Measurements from ENCODE around the gene RNF121.

RNF121 gene

DNA sequence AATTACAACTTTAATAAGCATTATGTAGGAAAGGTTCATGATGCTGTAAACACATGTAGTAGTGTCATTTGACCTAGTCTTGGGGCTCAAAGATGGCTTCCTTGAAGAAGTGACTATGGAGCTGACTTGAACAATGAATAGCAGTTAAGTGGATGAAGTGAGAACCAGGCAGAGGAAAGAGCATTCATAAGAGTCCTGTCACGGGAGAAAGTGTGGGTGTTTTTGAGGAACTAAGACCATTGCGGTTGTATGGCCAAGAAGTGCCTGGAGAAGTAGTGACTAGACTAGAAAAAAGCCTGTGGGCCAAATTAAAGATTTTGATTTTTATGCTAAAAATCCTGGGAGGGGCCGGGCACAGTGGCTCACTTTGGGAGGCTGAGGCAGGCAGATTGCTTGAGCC is 62.6 kb downstream of the RNF121 start:
- DNase-seq, result no peak

DNA sequence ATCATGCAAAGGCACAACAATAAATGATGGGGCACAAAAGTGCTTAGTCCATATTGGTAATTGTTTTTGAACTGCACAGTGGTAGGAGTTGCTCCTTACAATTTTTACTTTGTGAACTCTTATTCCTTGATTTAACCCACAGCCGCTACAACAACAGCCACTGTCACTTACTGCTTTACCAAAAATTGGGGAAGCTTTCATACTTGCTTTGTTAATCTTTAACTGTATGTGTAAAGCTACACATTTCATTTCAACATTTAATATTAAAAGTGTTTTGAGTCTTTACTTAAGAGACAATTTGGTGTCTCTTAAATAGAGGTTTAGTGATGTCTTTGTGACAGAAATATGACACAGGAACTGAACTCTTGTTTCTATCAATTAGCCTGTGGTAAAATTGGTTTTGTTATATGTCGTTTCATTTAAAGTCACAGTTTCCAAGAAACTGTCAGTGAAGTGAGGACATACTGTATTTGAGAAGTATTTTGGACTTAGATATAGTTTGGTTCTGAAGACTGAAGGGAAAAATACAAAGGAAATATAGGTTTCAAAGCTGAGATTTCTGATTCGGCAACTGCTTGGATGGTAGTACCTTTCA is 63.4 kb downstream of the RNF121 start:
- DNase-seq, result no peak

DNA sequence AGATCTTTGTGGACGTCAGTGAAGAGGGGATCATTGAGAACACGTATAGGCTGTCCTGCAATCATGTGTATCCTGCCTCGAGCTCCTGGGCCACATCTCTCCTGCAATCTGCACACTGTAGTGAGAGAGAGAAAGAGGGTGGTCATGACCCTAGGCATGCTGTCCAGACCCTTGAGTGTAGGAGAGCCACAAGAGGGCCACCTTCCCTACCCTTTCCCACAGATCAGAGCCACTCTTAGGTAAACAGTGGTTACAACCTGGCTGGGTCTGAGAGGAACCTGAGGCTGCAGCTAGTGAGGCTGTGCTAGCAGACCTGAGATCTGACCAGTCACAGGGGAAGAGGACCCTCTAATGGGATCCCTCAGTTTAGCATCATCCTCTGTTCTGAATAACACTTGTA is 65.9 kb downstream of the RNF121 start:
- DNase-seq, result no peak

DNA sequence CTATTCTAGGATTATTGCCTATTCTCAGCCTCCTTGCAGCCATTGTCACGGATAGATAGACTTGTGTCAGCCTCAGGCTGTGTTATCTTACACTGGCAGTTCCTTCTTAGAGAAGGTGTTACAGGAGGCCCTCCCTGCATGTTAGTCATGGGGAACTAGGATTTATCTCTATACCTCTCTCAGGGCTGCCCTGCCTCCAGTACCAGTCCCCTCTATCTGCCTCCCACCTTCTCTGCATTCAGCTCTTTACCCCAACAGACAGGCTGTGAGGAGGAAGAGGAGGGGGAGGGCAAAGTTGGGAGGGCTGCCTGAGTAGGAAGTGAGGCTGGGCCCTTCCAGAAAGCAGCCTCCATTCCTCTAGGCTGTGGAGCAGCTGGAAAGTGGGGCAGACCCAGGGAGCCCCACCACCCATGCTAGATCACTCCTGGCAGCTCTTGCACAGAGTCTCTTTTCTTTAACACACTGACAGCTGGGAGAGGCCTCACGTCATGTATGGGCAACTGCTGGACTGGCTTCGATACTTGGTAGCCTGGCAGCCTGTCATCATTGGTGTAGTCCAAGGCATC is 67.0 kb downstream of the RNF121 start:
- DNase-seq, result no peak

DNA sequence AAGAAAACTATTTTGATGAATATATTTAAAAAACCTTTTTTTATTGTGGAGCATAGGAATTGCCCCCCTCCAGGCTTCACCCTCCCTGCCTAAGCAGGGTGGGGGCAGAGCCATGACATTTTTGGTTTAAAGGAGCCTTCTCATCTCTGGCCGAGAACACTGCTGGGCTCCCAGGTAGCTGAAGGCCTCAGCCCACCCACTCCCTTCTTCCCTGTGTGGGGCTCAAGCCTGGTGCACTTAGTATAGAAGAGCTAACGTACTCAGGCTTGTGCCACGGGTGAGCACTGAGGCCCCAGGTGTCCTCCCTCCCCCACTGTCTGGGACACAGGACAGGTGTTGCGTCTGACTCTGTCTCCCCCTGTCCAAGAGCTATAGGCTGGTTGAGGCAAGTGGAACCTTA is 67.7 kb downstream of the RNF121 start:
- DNase-seq, result no peak

DNA sequence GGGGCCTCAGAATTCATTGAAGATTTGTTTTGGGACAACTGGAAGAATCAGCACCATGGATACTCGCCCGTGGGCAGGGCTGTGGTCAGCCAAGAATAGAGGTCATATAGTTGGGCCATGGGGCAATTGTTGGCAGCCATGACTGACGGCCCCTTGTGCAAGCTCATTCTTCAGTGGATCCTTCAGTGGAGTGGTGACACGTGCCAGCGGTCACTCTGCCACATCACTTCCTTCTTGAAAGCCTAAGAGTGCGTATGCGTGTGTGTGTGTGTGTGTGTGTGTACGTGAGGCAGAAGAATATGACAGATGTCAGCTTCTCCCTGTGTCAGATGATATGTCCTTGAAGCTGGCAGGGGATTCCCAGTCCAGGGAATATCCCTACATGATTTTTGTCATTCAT is 68.1 kb downstream of the RNF121 start:
- DNase-seq, result no peak

DNA sequence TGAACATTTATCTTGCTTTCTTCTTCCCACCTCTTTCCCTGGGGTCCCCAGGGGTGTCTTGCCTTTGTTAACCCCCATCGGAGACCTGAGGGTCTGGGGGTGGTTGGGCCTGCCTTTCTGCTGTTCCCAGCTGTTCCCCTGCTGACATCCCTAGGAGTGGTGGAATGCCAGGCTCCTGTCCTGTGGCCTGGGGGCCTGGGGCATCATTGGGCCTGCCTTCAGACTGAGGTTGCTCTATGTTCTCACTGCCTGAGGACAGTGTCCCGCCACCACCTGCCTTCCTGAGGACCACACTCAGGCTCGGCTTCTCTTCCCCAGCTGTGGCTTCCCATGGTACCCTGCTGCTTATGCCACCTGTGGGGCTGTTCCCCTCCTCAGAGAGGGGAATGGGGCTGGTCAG is 68.7 kb downstream of the RNF121 start:
- DNase-seq, result no peak

DNA sequence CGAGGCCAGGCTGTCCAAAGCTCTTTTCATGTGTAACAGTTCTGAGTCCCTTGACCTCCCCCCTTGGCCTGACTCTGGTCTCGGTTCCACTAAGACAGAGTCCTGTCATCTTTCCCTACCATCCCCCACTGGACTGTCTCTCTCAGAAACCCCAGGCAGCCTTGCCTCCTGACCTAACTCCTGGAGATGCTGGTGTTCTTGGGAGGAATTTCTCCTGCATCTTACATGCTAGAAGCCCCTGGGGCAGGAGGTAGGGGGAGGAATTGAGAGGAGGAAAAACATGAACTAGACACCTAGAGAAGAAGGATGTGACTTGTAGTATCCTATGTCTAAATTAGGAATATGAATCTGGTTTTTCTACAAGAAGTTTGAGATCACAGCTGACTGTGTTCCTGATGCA is 69.2 kb downstream of the RNF121 start:
- no peak for DNase-seq

DNA sequence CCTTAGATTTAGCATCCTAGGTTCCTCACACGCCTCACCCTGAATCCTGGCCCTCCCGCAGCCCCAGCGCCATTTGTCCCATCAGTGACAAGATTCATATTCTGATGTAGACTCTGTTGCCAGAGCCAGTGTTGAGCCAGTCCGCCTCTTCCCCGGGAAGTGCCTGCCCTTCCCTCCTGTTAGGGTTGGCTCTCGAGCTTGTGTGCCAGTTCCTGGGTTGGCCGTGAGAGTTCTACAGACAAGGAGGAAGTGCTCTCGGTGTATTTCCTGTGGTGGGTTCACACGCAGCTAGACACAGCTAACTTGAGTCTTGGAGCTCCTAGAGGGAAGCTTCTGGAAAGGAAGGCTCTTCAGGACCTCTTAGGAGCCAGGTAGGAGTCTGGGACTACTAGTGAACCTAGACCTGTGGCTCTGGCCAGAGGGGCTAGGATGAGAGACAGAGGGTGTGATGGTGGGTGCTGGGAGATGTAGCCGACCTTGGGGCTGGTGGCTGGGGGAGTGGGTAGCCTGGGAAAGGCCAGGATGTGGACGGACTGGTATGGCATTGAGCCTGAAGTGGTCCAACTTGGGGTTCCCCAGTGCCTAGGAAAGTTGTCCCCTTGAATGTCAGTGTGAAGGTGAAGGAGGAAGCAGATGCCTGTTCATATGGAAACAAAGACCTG is 69.9 kb downstream of the RNF121 start, which contains the start of gene IL18BP:
TSS of gene IL18BP (plus strand) at position 261 of the 662 bp plus-strand sequence. CDS start 1,076 bp downstream, outside the sequence.
- peak; percentile 58 for DNase-seq

DNA sequence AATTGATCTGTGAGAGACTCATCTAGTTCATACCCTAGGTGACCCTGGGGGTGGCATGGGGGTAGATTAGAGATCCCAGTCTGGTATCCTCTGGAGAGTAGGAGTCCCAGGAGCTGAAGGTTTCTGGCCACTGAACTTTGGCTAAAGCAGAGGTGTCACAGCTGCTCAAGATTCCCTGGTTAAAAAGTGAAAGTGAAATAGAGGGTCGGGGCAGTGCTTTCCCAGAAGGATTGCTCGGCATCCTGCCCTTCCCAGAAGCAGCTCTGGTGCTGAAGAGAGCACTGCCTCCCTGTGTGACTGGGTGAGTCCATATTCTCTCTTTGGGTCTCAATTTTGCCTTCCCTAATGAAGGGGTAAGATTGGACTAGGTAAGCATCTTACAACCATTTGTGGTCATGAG is 70.5 kb downstream of the RNF121 start:
- no peak for DNase-seq

DNA sequence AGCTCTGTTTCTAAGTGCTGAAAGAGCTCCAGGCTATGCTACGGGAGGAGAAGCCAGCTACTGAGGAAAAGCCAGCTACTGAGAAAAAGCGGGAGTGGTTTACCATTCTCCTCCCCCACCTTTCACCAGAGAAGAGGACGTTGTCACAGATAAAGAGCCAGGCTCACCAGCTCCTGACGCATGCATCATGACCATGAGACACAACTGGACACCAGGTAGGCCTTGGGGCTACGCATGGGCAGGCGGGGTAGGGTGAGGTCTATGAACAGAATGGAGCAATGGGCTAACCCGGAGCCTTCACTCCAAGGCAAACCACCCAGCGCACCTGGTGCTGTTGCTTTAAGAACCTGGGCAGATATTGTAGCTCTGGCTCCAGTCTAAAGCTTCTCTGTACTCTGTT is 71.0 kb downstream of the RNF121 start:
- DNase-seq, result no peak

DNA sequence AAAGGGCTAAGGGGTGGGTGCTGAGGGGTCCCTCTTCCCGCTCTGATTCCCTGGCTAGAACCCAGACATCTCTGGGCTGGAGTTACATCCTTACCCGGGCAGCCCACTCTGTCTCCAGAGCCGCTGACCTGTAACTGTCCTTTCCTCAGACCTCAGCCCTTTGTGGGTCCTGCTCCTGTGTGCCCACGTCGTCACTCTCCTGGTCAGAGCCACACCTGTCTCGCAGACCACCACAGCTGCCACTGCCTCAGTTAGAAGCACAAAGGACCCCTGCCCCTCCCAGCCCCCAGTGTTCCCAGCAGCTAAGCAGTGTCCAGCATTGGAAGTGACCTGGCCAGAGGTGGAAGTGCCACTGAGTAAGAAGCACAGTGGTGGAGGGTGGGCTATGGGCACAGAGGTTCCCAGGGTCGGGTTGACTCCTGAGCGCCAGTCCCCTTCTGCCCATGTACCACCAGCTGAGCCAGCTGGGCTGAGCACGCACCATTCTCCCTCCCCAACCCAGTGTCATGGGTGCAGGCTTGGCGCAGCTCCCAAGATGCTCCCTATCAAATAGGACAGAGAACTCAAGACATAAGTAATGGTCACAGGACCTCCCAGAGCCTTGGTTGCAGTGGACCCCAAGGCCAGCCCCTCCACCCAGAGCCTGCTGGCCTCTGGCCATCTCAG is 71.5 kb downstream of the RNF121 start:
- no peak for DNase-seq

DNA sequence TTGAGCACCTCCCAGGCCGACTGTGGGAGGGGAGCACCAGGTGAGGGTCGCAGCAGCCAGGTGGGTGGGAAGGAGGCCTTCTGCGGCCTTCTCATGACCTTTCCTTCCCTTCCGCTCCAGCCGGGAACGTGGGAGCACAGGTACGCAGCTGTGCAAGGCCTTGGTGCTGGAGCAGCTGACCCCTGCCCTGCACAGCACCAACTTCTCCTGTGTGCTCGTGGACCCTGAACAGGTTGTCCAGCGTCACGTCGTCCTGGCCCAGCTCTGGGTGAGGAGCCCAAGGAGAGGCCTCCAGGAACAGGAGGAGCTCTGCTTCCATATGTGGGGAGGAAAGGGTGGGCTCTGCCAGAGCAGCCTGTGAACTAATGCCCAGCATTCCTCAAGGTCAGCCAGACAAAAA is 72.4 kb downstream of the RNF121 start:
- no peak for DNase-seq

DNA sequence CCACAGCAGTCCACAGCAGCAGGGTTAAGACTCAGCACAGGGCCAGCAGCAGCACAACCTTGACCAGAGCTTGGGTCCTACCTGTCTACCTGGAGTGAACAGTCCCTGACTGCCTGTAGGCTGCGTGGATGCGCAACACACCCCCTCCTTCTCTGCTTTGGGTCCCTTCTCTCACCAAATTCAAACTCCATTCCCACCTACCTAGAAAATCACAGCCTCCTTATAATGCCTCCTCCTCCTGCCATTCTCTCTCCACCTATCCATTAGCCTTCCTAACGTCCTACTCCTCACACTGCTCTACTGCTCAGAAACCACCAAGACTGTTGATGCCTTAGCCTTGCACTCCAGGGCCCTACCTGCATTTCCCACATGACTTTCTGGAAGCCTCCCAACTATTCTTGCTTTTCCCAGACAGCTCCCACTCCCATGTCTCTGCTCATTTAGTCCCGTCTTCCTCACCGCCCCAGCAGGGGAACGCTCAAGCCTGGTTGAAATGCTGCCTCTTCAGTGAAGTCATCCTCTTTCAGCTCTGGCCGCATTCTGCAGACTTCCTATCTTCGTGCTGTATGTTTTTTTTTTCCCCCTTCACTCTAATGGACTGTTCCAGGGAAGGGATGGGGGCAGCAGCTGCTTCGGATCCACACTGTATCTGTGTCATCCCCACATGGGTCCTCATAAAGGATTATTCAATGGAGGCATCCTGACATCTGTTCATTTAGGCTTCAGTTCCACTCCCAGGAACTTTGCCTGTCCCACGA is 73.2 kb downstream of the RNF121 start:
- no peak for DNase-seq

DNA sequence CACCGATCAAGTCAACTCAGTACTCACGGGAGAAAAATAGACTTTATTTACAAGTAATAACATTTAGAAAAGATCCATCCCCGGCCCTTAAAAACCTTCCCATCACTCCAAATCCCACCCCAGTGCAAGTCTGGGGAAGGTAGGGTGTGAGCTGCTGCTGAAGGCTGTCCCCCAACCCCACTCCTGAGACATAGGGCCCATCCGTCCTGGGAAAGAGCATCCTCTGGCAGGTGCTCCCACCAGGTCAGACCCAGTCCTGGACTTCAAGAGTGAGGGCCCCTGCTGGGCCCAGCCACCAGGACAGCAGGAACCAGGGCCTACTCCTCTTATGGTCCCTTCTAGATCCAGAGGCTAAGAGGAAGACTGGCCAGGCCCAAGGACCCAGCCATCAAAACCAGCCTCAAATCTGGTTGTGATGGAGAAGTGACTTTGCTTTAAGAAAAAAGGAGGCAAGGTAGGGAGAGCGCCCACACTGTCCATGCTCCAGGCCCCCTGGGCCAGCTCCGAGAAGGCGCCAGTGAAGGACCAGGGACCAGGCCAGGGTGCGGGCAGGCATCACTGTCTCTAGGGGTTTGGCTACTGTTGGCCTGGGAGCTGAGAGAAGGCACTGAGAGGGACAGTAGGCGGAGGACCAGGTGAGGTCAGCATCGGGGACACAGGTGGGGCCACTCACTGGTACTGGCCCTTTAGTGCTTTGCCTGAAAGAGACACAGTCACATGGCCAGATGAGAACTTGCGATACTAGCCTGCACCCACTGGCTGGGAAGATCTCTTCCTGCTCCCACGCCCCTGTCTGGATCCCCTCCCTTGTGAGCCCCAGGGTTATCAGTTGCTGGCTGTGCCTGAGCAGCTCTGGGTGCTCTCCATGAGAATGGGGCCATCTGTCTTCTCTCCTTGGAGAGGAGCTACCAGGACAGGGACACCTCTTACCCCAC is 74.3 kb downstream of the RNF121 start:
- DNase-seq, result no peak

DNA sequence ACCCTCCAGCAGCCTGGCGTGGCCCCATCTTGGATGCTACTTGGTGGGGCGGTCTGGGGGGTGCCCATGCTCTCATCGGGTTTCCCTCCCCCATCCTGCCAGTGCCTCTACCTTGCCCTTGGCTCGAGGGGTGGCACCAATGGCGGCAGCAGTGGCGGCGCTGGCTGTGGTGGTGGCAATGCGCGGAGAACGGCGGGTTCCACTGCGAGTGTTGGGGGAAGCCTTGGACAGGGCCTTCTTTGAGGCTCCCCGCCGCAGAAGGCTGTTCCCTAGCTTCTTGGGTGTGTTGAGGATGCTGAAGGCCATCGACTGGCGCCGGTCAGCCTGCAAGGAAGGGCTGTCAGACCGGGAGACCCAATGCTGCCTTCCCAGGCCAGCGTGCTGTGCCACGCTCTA is 74.9 kb downstream of the RNF121 start:
- DNase-seq, result no peak

DNA sequence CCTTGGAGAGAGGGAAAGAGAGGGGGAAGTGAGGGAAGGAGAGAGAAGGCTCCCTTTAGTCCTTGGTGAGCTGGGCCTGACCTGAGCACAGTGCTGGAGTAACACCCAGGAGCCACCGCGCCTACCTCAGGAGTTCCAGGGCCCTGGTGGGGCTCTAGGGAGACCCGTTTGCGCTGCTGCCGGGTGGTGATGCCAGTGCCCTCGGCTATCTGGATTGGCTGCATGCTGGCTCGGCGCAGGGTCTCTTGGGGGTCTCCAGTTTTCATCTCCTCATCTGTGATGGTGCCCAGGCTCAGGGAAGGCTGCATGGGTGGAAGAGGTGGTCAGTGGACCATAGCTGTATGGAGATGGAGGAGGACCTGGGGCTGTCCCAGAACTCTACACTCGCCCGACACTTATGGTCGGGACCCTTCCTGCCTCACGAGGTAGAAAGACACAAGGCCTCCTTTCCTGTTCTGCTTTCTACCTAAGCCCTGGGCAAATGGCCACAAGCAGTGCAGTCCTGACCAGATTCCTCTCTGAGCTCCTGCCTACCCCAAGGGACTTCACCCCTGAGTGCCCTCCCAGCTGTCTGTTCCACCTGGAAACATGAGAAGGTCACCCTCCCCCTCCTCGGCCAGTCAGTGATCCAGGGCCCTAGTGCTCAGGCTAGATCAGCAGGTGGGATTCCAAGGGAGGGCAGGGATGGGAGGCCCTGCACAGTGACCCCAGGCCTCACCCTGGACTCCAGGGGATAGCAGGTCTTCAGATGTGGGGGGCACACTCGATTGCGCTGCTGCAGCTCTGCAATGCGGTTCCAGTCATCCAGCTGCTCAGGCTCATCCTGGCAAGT is 75.9 kb downstream of the RNF121 start:
- DNase-seq, result no peak

DNA sequence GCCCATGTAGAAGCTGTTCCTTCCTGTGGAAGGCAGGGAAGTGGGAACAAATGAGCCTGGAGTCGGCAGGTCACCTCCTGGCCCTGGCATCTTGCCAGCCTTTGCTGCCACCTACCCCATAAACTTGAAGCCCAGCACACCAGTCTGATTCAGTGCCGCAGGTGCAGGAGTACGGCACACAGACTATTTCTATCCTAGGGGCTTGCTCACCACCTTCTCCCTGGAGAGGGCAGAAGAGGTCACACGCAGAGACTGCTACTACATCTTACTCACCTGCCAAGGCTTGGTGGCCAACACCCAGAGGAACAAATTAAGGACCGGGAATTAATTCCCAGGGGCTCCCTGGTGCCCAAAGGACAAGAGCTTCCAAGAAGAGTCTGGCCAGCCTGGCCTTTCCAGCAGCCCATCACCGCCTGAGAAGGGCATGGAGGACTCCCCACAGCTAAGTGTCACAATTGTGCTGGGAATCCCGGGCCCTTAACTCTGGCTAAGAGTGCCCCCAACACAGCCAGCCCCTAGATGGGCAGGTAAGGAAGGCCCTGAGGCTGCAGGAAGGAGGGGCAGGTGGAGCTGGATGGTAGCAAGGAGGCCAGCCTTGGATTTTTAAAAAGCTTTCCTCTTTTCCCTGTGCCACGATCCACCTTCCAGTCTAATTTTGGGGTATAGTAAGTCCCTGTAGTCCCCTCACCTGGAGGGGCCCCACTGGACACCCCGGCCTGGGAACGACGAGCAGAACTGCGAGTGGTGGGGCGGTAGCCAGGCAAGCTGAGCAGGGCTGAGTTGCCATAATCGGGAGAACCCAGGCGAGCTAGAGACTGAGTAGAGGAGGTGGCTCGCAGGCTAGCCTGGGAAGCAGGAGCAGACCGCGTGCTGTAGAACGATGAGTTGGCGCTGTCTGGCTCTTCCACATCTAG is 76.8 kb downstream of the RNF121 start:
- no peak for DNase-seq

DNA sequence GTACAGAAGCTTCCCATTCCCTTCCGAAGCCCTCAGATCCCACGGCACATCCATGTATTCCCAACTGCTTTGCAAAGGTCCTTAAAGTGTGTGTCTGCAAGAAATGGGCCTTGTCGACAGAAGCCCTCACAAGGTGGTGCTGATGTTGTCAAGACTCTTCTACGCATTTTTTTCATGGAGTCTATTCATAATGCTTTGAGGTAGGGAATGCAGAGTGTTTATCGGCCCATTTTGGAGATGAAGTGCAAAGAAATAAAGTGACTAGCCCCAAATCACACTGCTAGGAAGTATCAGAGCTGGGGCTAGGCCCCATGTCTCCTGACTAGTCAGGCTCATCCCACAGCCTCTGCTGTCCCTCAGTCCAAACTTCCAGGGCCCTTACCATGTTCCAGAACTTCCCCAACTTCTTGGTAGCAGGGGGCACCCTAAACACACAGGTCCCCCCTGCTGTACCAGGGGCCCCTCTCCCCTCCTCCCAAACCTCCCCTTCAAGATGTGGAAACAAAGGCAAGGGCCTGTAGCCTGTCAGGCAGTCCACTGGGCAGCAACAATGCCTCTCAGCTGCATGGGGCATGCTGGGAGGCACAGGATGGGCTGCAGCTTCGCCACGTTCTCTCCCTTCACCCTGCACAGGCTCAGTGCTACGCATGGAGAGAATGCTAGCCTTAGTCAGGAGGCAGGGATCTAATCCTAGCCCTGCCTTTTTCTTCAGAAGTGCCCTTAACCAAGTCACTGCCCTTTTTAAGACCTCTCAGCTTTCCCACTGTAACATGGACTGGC is 77.7 kb downstream of the RNF121 start:
- no peak for DNase-seq

Data from KG1 (cell line).